Measurements from ENCODE around the gene SLC45A1.
"Not testable (repeated sequence)": the region's sequence is repeated elsewhere in the genome, so short reads cannot be mapped to it uniquely, and the experiment has no call there.

SLC45A1 gene

GRCh38 chr1:8317647-8318381 is at the start of gene SLC45A1:
TSS of gene SLC45A1 (plus strand) at chr1:8318114. CDS start at chr1:8324330, 6,216 bp downstream.
- peak; percentile 67 to 84 for DNase-seq (ENCODE audit: low read depth in 2 of 2)

GRCh38 chr1:8273036-8273435 is 44.9 kb upstream of the SLC45A1 start:
- DNase-seq (ENCODE audit: low read depth in 2 of 2): no peak

DNA sequence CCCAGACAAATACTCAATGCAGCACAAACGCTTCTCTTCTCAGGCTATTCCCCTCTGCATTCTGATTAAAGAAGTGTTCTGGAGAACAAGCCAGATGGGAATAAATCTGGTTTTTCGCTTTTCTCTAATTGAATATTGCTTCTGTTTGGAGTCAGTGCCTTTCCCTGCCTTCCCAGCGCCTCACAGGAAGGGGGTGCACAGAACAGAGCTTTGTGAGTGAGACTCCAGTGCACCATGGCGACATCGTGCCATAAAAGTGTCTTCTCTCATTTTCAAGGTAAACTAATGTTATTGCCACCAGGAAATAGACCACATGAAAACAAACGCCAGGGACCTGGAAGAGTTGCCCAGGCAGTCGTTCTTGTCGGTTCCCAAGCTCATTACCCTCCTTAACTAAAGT is 43.6 kb upstream of the SLC45A1 start:
- no peak for DNase-seq (ENCODE audit: low read depth in 2 of 2)

- no peak for DNase-seq (ENCODE audit: low read depth in 2 of 2)
Observed at GRCh38 chr1:8276173-8276914, 41.6 kb upstream of the SLC45A1 start.

- DNase-seq (ENCODE audit: low read depth in 2 of 2): no peak
Observed at GRCh38 chr1:8276932-8277331, 41.0 kb upstream of the SLC45A1 start.

DNA sequence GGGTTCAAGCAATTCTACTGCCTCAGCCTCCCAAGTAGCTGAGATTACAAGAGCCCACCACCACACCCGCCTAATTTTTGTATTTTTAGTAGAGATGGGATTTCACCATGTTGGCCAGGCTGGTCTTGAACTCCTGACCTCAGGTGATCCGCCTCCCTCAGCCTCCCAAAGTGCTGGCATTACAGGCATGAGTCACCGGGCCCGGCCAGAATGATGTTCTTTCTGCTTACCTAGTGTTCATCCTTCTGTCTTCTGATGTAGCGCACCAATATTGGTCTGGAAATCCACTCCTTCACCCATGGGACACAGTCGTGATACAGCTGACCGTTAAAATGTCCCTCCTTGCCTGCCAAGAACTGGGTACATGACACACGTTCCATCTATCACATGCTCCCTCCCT is 39.2 kb upstream of the SLC45A1 start:
- DNase-seq (ENCODE audit: low read depth in 2 of 2): not testable (repeated sequence)

GRCh38 chr1:8281843-8282509 is 35.9 kb upstream of the SLC45A1 start:
- no peak for DNase-seq (ENCODE audit: low read depth in 2 of 2)

DNA sequence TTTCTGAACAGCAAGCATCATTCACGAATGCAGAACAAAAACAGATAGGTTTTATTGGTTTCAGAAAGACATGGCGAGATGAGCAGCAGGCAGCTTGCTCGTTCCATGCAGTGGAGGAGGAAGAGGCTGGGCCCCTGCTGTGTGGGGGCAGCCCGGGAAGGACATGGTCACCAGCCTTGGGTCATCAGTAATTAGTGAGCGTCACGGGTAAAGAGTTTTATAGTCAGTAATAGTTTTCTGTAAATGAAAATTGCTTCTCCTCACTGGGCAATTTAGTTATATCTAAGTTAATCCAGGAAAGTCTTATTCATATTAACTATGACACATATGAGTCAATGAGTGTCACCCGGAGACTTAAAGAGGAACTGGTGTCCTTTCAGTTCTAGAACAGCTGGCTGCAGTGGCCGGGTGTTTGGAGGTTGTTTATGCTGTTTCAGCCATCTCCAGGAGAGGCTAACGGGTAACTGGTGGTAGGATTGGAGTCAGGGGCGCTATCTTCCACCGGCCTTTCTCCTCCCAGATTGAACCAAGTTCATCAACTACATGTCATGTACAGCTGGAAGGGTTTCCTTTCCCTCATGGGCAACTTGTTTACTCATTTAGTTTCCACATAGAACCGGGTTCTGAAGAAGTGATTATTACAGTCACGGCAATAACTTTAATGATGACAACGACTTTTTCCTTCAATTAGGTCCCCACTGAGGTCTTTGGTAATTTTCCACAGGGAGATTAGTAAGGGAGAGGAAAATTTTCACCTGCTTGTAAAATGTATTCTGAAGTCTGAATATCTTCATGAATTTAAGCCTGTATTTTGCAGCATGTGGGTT is 34.6 kb upstream of the SLC45A1 start:
- DNase-seq (ENCODE audit: low read depth in 2 of 2): no peak

DNA sequence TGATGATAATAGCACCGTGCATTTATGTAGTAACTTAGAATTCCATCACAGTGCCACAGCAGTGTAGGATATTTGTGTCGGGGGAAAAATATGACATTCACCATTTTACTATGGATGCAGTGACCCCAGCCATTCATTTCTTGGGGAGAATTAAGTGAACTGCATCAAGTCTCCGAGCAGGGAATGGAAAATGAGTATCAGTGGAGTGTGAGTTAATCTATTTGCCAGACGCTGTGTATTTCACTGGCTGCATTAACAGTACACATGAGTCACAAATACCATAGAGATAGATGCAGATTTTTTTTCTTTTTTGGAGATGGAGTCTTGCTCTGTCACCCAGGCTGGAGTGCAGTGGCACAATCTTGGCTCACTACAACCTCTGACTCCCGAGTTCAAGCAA is 33.8 kb upstream of the SLC45A1 start:
- no peak for DNase-seq (ENCODE audit: low read depth in 2 of 2)

DNA sequence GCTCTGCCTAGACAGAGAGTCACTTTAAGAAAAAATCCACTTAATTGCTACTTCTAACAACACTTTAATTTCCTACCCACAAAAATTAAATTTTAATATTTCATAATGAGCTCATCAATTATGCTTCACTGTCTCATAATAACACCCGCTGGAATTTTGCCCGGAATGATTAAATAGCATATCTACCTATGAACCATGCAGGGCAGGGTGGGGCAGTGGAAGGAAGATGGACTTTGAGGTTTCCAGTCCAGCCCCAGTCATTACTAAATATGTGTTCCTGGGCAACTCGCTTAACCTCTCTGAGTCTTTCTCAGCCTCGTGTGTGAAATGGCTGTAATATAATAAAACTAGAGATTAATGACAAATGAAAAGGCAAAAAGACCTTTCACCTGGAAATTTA is 32.8 kb upstream of the SLC45A1 start:
- DNase-seq (ENCODE audit: low read depth in 2 of 2): no peak

DNA sequence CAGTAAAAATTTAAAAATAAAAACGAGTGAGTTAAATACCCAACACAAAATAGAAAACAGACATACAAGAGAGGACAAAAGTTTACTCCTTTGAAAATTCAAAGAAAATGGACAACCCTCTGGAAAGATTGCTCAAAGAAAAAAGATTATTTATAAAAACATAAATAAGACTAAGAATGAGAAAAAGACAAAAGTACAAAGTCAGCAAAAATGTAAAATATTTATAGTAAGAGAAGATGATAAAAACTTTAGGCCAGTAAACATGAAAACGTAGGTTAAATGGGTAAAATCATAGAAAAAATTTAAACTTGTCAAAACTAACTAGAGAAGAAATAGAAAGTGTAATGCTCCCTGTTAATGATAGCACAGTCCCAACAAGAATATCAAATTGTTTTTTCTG is 31.9 kb upstream of the SLC45A1 start:
- DNase-seq (ENCODE audit: low read depth in 2 of 2): no peak

- DNase-seq (ENCODE audit: low read depth in 2 of 2): no peak
Observed at GRCh38 chr1:8293118-8293517, 24.8 kb upstream of the SLC45A1 start.

DNA sequence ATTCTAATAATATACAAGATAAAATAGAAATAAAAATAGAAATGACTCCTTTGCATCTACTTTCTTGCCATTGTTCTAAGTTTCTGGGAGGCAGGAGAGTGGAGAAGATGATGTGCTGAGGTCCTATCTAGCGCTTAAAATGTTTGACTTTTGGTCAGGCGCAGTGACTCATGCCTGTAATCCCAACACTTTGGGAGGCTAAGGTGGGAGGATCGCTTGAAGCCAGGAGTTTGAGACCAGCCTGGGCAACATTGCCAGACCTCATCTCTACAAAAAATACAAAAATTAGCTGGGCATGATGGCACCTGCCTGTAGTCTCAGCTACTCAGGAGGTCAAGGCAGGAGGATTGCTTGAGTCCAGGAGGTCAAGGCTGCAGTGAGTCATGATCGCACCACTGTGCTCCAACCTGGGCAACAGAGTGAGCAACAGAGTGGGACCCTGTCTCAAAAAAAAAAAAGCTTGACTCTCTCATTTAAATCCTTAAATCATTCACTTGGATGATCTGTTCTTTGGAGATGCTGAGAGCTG is 24.2 kb upstream of the SLC45A1 start:
- DNase-seq (ENCODE audit: low read depth in 2 of 2): no peak

DNA sequence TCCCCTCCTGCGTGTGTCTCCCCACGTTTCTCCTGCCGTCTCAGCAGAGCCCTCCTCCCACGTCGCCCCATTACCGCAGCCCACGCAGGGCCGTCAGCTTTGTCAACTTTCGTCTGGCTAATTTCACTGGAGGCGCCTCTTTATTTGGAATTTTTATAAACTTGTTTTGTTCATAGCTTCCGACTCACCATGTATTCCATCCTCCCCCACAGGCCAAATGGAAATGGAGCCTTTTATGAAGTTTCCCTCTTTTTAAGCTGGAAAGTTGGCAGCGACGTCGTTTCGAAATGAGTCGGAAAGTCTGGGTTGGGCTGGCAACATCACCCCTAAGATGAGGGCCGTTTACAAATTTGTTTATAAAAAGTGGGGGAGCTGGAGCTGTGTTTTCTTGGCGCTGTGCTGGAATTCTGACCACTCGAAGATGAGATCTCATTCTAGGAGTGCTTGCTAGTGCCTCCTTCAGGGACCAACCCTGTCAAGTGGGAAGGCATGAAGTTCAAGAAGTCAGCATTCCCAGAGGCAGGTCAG is 23.7 kb upstream of the SLC45A1 start:
- no peak for DNase-seq (ENCODE audit: low read depth in 2 of 2)

DNA sequence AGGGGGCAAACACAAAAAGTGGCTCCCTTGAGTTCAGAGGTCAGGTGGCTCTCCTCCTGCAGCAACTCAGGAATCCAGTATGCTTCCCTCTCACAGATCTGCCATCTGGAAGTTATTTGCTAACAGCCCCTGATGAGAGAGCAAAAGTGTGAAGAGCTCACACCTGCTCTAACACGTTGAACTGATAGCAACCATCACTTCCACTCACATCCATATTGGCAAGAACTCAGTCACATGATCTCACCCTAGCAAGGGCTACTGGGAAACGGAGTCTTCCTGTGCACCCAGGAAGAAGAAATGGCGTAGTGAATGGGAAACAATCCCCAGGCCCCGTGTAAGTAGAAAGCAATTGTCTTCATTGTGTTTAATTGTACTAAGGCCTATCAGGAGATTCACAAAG is 20.7 kb upstream of the SLC45A1 start:
- no peak for DNase-seq (ENCODE audit: low read depth in 2 of 2)

GRCh38 chr1:8299963-8300362 is 18.0 kb upstream of the SLC45A1 start:
- DNase-seq (ENCODE audit: low read depth in 2 of 2): no peak

GRCh38 chr1:8302081-8302956 is 15.6 kb upstream of the SLC45A1 start:
- no peak for DNase-seq (ENCODE audit: low read depth in 2 of 2)

DNA sequence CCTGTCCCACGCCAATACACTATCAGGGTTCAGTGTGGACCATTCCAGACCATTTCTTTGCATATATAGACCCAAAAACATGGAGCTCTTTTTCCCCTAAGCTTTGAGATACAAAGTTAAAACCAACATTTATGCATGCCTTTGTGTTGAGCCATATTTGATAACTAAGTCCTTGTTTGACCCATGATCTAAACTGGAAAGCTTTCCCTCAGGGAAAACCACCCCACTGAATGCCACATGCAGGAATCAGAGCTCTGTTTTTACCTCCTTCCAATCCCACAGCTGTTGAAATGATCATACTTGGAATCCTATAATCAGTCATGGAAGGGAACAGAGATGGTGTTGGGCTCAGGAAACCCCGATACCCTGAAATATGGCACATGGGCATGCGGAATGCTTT is 14.8 kb upstream of the SLC45A1 start:
- no peak for DNase-seq (ENCODE audit: low read depth in 2 of 2)

DNA sequence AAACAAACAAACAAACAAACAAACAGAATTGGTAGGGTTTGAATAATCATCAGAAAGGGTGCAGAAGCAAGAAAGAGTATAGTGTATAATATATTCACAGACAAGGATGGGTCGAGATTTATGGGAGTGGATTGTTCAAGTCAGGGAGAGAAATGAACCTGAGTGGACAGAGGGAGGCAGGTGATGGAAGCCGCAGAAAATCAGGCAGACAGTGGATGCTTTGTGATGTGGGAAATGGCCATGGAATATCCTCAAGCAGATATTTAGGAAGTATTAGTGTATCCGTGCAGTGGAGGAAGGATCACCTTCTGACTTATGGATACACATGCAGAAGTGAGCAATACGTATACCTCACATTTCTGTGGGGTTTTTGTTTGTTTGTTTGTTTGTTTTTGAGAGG is 14.0 kb upstream of the SLC45A1 start:
- no peak for DNase-seq (ENCODE audit: low read depth in 2 of 2)

DNA sequence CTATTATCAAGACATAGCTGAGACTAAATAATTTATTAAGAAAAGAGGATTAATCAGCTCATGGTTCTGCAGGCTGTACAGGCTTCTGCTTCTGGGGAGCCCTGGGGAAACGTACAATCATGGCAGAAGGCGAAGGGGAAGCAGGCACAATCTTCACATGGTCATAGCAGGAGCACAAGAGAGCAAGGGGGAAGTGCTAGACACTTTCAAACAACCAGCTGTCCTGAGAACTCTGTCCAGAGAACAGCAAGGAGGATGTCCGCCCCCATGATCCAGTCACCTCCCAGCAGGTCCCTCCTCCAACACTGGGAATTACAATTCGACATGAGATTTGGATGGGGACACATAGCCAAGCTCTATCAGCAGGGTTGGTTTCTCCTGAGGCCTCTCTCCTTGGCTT is 10.3 kb upstream of the SLC45A1 start:
- no peak for DNase-seq (ENCODE audit: low read depth in 2 of 2)
